ENCODE measurements around the gene NAALADL2. TPM values are rescaled to one million over a fixed set of nuclear protein-coding genes. Genes with fewer than 3 reads are reported as not detected.
A peak's percentile ranks its signal among the peaks of the same experiment; 100 is the strongest.

Gene NAALADL2
- total RNA-seq, 2 donors from 2014 or later, result 6.2 to 14.5 TPM

DNA sequence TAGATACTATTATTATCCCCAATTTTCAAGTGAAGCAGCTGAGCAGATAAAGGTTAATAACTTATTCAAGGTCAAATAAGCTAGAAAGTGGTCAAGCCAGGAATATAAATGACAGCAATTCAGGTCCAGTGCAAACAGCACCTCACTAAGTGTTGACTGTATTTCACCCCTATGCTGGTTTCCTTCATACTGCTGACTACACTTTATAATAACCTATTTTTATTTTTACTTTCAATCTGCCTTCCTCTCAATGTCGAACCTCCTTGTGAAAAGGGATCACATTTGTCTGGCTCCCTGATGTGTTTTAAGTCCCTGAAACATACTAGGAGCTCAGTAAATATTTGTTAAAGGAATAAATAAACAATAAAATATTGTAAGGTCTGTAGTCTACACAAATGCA lies 146.1 kb downstream of the NAALADL2 start:
- Histone ChIP-seq H3K4me3 (no peak overlapping the region), H3K9me3 (no peaks in the 10 kb centered on the region), H3K27ac (peak overlapping the region in 1 of 4 donors; percentile 25), H3K4me1 (no peaks in the 10 kb centered on the region), H3K36me3 (replicated peaks in 1 of 2; ENCODE audit: insufficient read depth in 1 of 2, low read depth in 2 of 2) (no peaks in the 10 kb centered on the region), H3K27me3 (no peaks in the 10 kb centered on the region)
- WGBS, 2 donors, result 7 to 14% methylated on average over 1 of the region's 1 CpG
- no peak for DNase-seq
- ATAC-seq, result no peak
- TF ChIP-seq CTCF (IDR thresholded peaks at IDR 0.05), result no peak
- no peak for TF ChIP-seq POLR2A (IDR thresholded peaks at IDR 0.05)
- intact Hi-C loops (cut with DNase I), result no loop called here

DNA sequence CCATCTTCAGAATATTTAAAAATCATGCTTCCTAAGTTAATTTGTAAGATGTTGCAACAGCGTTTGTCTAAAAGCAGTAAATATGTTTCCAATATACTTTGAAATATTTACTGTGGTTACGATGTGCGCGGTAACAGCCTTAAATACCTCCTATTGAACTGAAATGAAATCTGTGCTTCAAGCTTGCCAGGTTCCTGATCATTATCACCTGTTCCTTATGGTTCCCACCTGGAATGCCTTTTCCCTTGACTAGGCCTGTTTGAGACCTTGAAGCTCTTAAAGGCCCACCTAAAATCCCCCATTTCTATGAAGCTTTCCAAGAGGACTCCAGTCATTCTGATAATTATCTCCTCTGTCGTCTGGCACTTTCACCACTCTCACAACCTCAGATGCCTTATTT lies 146.7 kb downstream of the NAALADL2 start:
- Histone ChIP-seq H3K4me3 (no peak overlapping the region), H3K4me1 (no peaks in the 10 kb centered on the region), H3K27ac (no peak overlapping the region), H3K36me3 (replicated peaks in 1 of 2; ENCODE audit: insufficient read depth in 1 of 2, low read depth in 2 of 2) (no peaks in the 10 kb centered on the region), H3K27me3 (no peaks in the 10 kb centered on the region), H3K9me3 (no peaks in the 10 kb centered on the region)
- no peak for DNase-seq
- intact Hi-C loops (cut with DNase I), result no loop called here
- WGBS, 2 donors, result 48 to 54% methylated on average over 5 of the region's 5 CpGs
- TF ChIP-seq POLR2A (IDR thresholded peaks at IDR 0.05) (no peak), CTCF (IDR thresholded peaks at IDR 0.05) (no peak)
- ATAC-seq, result no peak

- no peaks in the 10 kb centered on the region for H3K4me1 ChIP-seq
- H3K4me3 ChIP-seq, result no peak overlapping the region
- no peak for ATAC-seq
- no peaks in the 10 kb centered on the region for H3K27me3 ChIP-seq
- TF ChIP-seq POLR2A (IDR thresholded peaks at IDR 0.05) (no peak), CTCF (IDR thresholded peaks at IDR 0.05) (no peak)
- H3K27ac ChIP-seq, result no peak overlapping the region
- no peak for DNase-seq
- no peaks in the 10 kb centered on the region for H3K9me3 ChIP-seq
- intact Hi-C loops (cut with DNase I), result no loop called here
- WGBS, 2 donors, result 94 to 100% methylated on average over 1 of the region's 1 CpG
- H3K36me3 ChIP-seq (replicated peaks in 1 of 2; ENCODE audit: insufficient read depth in 1 of 2, low read depth in 2 of 2), result no peaks in the 10 kb centered on the region
These were observed 148.2 kb downstream of the NAALADL2 start for GRCh38 chr3:175007306-175007705.

- DNase-seq, result no peak
- intact Hi-C loops (cut with DNase I), result no loop called here
These were observed 150.2 kb downstream of the NAALADL2 start for GRCh38 chr3:175009295-175009694.

More at GRCh38 chr3:175009295-175009694, 150.2 kb downstream of the NAALADL2 start:
- no peaks in the 10 kb centered on the region for H3K4me1 ChIP-seq
- TF ChIP-seq POLR2A (IDR thresholded peaks at IDR 0.05) (no peak), CTCF (IDR thresholded peaks at IDR 0.05) (no peak)
- H3K9me3 ChIP-seq, result no peaks in the 10 kb centered on the region
- no peak overlapping the region for H3K27ac ChIP-seq
- no peak overlapping the region for H3K4me3 ChIP-seq
- WGBS, 2 donors, result 87 to 93% methylated on average over 2 of the region's 2 CpGs
- H3K27me3 ChIP-seq, result no peaks in the 10 kb centered on the region
- no peaks in the 10 kb centered on the region for H3K36me3 ChIP-seq (replicated peaks in 1 of 2; ENCODE audit: insufficient read depth in 1 of 2, low read depth in 2 of 2)
- ATAC-seq, result no peak

All from body of pancreas (tissue), 4 donors.